ENCODE measurements around the gene ZDHHC21.

ZDHHC21 gene

DNA sequence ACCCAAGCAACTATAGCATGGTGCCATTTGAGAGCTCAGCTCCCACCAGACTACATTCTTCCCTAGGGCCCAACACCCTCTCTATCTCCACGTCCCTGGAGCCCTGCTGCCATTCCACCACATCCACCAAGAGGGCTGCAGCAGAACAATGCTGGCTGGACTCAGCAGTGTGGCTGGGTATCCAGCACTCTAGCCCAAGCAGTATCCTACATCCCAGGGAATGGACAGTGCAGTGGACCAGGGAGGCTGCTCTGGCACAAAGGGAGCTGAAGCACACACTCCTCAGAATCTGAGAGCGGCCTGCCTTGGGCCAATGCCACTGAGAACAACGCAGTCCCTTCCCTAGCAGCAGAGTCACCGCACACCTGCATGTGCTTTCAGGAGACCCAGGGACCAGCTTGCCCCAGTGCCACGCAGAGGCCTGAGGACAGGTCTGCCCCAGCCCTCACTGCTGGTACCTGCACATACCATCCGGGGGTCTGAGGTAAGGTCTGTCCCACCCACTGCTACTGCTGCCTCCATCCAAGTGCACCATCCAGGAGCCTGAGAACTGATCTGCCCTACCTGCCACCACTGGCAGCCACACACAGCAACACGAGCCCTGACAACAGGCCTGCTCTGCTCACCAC, 95.9 kb downstream of the ZDHHC21 start:
- DNase-seq: no peak

DNA sequence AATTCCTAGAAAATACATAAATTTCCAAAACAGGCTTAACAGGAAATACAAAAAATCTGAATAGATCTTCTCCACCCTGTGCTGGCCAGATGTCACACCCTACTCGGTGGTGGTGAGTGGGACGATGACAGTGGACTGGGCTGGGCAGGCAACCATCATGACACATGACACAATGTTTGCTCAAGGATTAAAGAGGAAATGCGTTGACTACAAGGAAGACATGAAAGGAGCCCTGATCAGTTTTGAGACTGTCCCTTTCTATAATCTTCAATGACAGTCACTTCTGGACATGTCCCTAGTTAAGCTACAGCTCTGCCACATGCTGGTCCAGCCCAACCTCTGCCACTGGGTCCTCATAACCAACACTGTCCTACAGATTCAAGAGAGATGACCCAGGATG, 99.8 kb downstream of the ZDHHC21 start:
- no peak for DNase-seq

DNA sequence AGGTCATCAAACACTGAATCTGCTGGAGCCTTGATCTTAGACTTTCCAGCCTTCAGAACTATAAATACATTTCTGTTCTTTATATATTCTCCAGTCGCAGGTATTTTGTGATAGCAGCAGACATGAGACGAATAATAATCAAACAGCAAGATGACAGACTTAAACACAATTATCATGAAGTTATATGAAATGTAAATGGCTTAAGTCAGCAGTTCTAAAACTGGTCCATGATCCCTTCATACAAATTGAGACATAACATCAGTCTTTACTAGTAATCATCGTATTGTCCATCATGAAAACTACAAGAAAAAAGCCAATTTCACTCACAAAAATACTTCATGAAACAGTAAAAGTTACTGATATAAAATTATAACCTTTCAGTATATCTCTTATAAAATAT, 101.8 kb downstream of the ZDHHC21 start:
- no peak for DNase-seq

DNA sequence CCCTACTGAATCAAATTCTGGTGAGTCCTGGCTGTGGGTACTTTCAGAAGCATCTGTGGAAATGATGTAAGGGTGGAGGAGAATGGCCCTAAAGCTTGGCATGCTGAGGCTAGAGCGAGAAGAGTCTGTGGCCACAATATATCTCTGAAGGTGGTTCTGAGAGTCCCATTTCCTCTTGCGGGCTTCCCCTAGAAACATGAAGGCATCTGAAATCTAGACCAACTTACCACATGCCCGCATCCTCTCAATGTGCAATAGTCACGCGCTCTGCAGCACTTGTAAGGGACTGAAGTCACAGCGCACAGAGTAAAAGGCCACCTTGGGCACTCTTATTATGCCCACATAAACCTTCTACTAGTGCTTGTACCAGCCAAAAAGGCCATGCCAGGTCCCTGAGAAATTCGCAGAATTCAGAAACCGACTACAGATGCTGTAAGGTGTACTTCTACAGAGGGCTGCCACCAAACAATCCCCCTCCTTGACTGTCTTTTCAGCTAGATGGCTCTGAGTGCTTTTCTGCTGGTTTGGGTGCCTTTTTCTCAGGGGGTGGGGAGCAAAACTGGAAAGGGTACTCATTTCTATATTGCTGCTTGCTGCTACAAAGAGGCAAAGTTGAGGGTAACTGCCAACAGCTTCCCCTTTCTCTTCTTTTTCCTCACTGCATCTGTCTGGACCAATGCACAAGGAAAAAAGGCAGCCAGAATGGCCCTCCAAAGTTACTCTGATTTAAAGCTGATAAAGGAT, 107.3 kb downstream of the ZDHHC21 start:
- no peak for DNase-seq

DNA sequence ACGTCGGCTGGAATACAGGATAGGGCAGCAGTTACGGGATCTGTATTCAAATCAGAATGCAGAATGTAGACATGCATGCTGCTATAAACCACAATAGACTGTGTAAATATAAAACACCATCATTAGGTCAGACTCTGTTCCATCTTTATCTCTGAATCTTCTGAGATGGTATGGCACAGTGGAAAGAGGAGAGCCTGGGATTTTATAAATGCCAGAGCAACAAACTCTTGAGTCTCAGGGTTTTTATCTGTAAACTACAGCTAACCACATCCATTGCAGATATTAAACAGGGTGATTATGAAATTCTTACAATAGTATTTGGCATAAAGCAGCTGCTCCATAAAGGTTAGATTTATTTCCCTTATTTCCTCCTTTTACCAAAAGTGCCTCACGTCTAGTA, 108.7 kb downstream of the ZDHHC21 start:
- DNase-seq: no peak

DNA sequence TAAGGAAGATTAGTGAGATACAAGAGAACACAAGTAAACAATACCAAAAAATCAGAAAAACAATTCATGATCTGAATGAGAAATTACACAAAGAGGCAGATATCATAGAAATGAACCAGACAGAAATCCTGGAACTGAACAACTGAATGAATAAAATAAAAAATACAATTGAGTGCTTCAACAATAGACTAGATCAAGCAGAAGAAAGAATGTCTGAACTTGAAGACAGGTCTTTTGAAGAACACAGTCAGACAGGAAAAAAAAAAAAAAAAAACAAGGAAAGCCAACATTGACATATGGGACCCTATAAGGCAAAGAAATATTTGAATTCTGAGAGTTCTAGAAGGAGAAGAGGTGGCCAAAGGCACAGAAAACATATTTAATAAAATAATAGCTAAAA, 115.2 kb downstream of the ZDHHC21 start:
- no peak for DNase-seq

DNA sequence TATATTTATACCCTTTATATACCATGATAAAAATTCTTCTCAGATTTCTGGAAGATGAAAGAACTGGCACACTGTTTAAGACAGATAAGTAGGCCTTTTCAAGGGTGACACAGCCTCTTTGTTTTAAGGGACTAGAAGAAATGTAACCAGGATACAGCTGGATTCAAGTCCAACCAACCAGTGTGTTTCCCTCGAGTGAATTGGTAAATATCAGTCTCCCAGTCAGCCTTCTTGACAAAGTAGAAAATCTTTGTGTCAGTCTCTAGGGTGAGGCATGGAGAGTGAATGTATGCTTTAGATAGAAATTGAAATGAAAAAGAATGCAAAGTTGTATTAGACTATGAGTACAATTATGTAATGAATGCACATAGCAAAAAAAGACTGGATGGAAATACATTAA, 119.1 kb downstream of the ZDHHC21 start:
- DNase-seq: no peak

DNA sequence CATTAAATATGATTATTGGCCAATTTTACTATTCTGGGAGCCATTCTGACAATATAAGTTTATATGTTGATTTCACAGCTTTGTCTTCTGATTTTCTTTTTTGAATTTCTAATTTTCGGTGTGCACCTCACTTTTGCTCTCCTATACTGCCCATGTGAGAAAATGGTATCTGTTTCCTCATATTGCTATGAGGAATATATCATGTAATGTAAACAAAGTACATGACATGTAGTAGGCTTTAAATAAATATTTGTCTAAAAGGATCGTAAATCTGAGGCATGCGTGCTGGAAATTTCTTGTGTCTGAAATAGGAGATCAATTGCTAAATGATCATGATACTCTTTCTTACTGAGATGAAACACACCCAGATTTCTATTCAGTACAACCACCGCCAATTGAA, 119.9 kb downstream of the ZDHHC21 start:
- DNase-seq: peak; percentile 56

DNA sequence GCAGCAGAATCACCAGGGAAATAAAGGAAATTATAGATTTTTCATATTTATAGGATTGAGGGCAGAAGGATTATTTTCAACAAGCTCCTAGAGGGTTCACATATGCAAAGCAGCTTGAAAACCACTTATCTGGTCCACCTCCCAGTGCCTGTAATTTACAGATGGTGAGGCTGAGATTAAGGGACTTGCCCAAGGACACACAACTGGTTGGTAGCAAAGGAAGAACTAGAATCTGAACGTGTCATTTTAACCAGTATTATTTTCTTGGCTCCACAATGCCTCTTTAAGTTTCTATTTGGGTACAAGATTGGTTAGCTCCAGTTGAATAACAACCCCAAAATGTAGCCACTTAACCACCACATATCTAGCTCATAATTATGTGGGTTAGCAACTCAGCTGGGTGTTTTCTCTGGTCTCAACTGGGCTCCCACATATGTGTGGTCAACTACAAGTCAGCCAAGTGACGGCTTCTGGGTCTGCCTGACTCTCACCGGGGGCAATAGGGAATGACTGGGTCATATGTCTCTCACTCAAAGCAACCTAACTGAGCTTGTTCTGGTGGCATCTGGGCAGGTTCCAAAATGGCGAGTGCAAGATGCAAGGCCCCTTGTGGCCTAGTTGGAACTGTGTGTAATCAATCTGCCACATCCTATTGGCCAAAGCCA, 127.7 kb downstream of the ZDHHC21 start:
- DNase-seq: no peak

DNA sequence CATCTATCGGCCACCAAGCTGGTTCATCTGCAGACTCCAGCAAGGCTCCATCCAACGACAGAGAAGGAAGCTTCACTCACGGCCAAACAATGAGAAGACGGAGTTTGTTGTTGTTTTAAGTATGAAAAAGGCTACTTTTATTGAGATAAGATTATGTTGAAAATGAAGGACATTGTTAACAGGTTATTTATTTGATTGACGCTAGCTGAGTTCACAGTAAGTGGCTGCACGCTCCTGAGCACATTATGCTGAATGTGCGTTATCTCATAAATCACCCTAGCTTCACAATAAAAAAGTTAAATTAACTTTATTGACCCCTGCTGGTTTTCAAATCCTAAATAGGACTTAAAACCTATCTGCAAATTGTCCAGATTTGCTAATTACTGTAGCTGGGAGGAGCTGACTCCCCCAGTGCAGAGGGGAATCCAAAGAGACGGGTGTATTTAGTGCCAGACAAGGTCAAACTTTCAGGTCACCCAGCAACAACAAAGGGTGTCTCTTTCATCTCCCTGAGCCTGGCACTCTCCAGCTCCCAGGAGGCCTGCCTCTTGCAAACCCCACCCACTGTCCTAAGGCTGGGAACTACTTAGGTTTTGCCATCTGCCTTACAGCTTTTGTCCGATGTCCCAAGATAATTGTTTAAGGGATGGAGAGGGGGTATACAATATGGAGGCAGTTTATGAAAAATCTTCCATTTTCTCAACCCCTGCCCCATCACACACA, 129.2 kb downstream of the ZDHHC21 start:
- no peak for DNase-seq

DNA sequence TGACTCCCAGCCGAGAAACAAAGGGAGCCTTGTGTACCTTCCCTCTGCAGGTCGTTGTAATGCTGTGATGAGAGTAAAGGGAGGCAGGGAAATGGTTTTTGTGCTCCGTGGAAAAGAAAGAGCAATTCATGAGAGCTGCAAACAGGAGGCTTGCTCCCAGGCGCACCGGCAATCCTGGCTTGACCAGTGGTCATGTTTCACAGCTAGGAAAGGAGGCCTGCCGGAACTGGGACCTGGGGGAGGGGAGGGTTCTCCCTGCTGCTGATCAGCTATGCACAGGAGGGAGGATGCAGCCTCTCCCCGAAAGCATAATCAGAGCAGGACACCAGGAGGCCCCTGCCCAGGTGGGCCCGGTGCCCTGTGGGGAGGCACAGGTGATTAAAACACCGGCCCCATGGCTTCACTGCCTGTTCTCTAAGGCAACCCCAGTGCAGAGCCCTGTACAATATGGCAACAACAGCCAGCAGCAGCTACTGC, 131.3 kb downstream of the ZDHHC21 start:
- no peak for DNase-seq
